ENCODE measurements around the gene IGFLR1. TPM values are rescaled to one million over a fixed set of nuclear protein-coding genes. Genes with fewer than 3 reads are reported as not detected.

The IGFLR1 gene
- polyA plus RNA-seq, 2 of the 4 experiments (the other 2 are of a cell fraction) = 6.4 to 14.4 TPM

GRCh38 chr19:35734889-35735288 is 7.4 kb downstream of the IGFLR1 start:
- ATAC-seq (no peak), FAIRE-seq (peak; percentile 65), DNase-seq (ENCODE audit: low read depth in 1 of 2, low spot score in 1 of 2) (no peak)
- no peak overlapping the region for H3K4me2 ChIP-seq
- WGBS (ENCODE audit: missing lambda C conversion rate) = 97% methylated on average over 5 of the region's 5 CpGs
- no peaks in the 10 kb centered on the region for H3K9me3 ChIP-seq
- CTCF ChIA-PET = interaction anchor here (0.8 to 2.4 kb wide), 6 partner anchors 9 to 196 kb away, joined by 3 to 11 read pairs (median 4); no protein-coding TSS in a partner anchor
- peaks cover 4% of the 10 kb centered on the region for H3K4me1 ChIP-seq
- no peak overlapping the region for H3K27ac ChIP-seq
- H3K4me3 ChIP-seq = no peak overlapping the region
- POLR2A ChIA-PET = interaction anchor here (1.6 kb wide), 1 partner anchor 9 kb away, joined by 4 read pairs; no protein-coding TSS in a partner anchor
- TF ChIP-seq HES2 (IDR thresholded peaks at IDR 0.05) (no peak), TFCP2L1 (CRISPR knock-in tag; IDR thresholded peaks at IDR 0.05) (no peak), CBX2 (IDR thresholded peaks at IDR 0.05; ENCODE audit: borderline replicate concordance, low read depth) (no peak), USF2 (IDR thresholded peaks at IDR 0.05) (no peak), HOXA7 (CRISPR knock-in tag; IDR thresholded peaks at IDR 0.05) (no peak), SMC3 (IDR thresholded peaks at IDR 0.05) (no peak), ELK1 (IDR thresholded peaks at IDR 0.05; ENCODE audit: low read depth, low read length) (no peak), ESRRA (IDR thresholded peaks at IDR 0.05; ENCODE audit: borderline replicate concordance, low read length) (no peak), ZNF302 (CRISPR knock-in tag; IDR thresholded peaks at IDR 0.05) (no peak), NFE2L2 (conservative IDR thresholded peaks at IDR 0.05; ENCODE audit: low read length) (no peak), MAZ (IDR thresholded peaks at IDR 0.05; ENCODE audit: borderline replicate concordance, low read depth, low read length) (no peak), KDM5A (IDR thresholded peaks at IDR 0.05) (no peak), BHLHE40 (IDR thresholded peaks at IDR 0.05; ENCODE audit: low read depth, low read length) (no peak)

GRCh38 chr19:35734273-35734672 is 8.0 kb downstream of the IGFLR1 start:
- 93% methylated on average over 8 of the region's 8 CpGs for WGBS (ENCODE audit: missing lambda C conversion rate)
- no peak for TF ChIP-seq ELK1 (IDR thresholded peaks at IDR 0.05; ENCODE audit: low read depth, low read length)
- TF ChIP-seq RCOR1 (IDR thresholded peaks at IDR 0.05; ENCODE audit: low read depth, low read length) = no peak
- TF ChIP-seq CEBPB (IDR thresholded peaks at IDR 0.05) = no peak
- TF ChIP-seq MAFK (IDR thresholded peaks at IDR 0.05; ENCODE audit: partially characterized antibody) = no peak
- no peak for TF ChIP-seq ZNF302 (CRISPR knock-in tag; IDR thresholded peaks at IDR 0.05)
- no peak for TF ChIP-seq CBX8 (IDR thresholded peaks at IDR 0.05)
- no peak for TF ChIP-seq BHLHE40 (IDR thresholded peaks at IDR 0.05; ENCODE audit: low read depth, low read length)
- no peak for TF ChIP-seq ZC3H11A (IDR thresholded peaks at IDR 0.05)
- TF ChIP-seq HOXB13 (CRISPR knock-in tag; IDR thresholded peaks at IDR 0.05; ENCODE audit: low read depth) = no peak
- no peak for TF ChIP-seq ESRRA (IDR thresholded peaks at IDR 0.05; ENCODE audit: borderline replicate concordance, low read length)
- TF ChIP-seq EP300 (IDR thresholded peaks at IDR 0.05) = no peak
- no peak for TF ChIP-seq CHD2 (IDR thresholded peaks at IDR 0.05; ENCODE audit: low read length, partially characterized antibody)
- TF ChIP-seq CHD4 (IDR thresholded peaks at IDR 0.05; ENCODE audit: borderline replicate concordance) = no peak
- TF ChIP-seq SMC3 (IDR thresholded peaks at IDR 0.05) = no peak
- no peak for TF ChIP-seq CTCF (IDR thresholded peaks at IDR 0.05)
- TF ChIP-seq GATA3 (IDR thresholded peaks at IDR 0.05; ENCODE audit: borderline replicate concordance) = no peak
- no peak for TF ChIP-seq ZFP36 (IDR thresholded peaks at IDR 0.05; ENCODE audit: borderline replicate concordance, partially characterized antibody)
- POLR2A ChIA-PET = interaction anchor here (1.6 kb wide), 1 partner anchor 10 kb away, joined by 4 read pairs; no protein-coding TSS in a partner anchor
- H3K27ac ChIP-seq = no peak overlapping the region
- H3K9me3 ChIP-seq = no peaks in the 10 kb centered on the region
- ATAC-seq (no peak), DNase-seq (ENCODE audit: low read depth in 1 of 2, low spot score in 1 of 2) (no peak), FAIRE-seq (no peak)
- H3K4me2 ChIP-seq = no peak overlapping the region
- CTCF ChIA-PET = interaction anchor here (0.6 to 2.4 kb wide), 7 partner anchors 9 to 197 kb away, joined by 3 to 11 read pairs (median 3); no protein-coding TSS in a partner anchor
- H3K4me3 ChIP-seq = no peak overlapping the region
- H3K4me1 ChIP-seq = no peaks in the 10 kb centered on the region
